ENCODE results near the gene PXMP2.

DNA sequence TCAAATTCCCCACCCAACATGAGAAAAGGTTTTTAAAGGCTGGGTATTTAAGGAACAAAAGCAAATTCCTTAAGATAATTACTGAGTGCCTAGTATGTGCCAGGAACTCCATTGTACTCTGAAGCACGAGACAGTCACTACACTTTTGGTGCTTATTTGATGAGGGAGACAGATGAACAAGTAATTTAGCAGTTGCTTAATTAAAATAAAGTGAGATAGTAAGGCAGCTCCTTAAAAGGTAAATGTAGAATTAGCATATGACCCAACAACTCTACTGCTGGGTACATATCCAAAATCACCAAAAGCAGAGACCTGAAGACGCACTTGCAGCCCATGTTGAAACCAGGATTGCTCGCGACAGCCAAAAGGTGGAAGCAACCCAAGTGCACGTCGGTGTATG, 21.6 kb upstream of the PXMP2 start:
- no peak for TF ChIP-seq POLR2A (IDR thresholded peaks at IDR 0.05)
- TF ChIP-seq, protein P1, sequence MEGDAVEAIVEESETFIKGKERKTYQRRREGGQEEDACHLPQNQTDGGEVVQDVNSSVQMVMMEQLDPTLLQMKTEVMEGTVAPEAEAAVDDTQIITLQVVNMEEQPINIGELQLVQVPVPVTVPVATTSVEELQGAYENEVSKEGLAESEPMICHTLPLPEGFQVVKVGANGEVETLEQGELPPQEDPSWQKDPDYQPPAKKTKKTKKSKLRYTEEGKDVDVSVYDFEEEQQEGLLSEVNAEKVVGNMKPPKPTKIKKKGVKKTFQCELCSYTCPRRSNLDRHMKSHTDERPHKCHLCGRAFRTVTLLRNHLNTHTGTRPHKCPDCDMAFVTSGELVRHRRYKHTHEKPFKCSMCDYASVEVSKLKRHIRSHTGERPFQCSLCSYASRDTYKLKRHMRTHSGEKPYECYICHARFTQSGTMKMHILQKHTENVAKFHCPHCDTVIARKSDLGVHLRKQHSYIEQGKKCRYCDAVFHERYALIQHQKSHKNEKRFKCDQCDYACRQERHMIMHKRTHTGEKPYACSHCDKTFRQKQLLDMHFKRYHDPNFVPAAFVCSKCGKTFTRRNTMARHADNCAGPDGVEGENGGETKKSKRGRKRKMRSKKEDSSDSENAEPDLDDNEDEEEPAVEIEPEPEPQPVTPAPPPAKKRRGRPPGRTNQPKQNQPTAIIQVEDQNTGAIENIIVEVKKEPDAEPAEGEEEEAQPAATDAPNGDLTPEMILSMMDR (IDR thresholded peaks at IDR 0.05) = no peak

All from right lobe of liver (tissue), 4 donors.